Cortex of kidney (tissue), 1 donor: ENCODE data around the gene SPOCK1.

ENCODE experiments used
- DNase-seq: peaks from one replicate; lab custom pipeline; 2025; lab: John Stamatoyannopoulos, UW

The SPOCK1 gene

GRCh38 chr5:137155261-137156000, 343.7 kb downstream of the SPOCK1 start:
- no peak for DNase-seq

GRCh38 chr5:137152616-137153015, 346.5 kb downstream of the SPOCK1 start:
- DNase-seq = no peak

GRCh38 chr5:137148655-137149054, 350.5 kb downstream of the SPOCK1 start:
- DNase-seq = no peak

GRCh38 chr5:137148159-137148558, 351.0 kb downstream of the SPOCK1 start:
- no peak for DNase-seq

GRCh38 chr5:137147346-137147745, 351.8 kb downstream of the SPOCK1 start:
- DNase-seq = no peak

- DNase-seq = no peak
Measured at GRCh38 chr5:137146402-137146890, 352.7 kb downstream of the SPOCK1 start.

- DNase-seq = no peak
Measured at GRCh38 chr5:137145721-137146120, 353.4 kb downstream of the SPOCK1 start.

GRCh38 chr5:137144656-137145055, 354.5 kb downstream of the SPOCK1 start:
- no peak for DNase-seq

GRCh38 chr5:137142764-137143605, 356.1 kb downstream of the SPOCK1 start:
- no peak for DNase-seq

GRCh38 chr5:137142346-137142745, 356.8 kb downstream of the SPOCK1 start:
- no peak for DNase-seq

- DNase-seq = no peak
Measured at GRCh38 chr5:137141779-137142178, 357.3 kb downstream of the SPOCK1 start.

- no peak for DNase-seq
Measured at GRCh38 chr5:137136991-137137632, 362.0 kb downstream of the SPOCK1 start.

- DNase-seq = no peak
Measured at GRCh38 chr5:137134920-137135532, 364.1 kb downstream of the SPOCK1 start.

GRCh38 chr5:137129886-137130680, 369.0 kb downstream of the SPOCK1 start:
- DNase-seq = no peak

GRCh38 chr5:137128012-137128411, 371.1 kb downstream of the SPOCK1 start:
- no peak for DNase-seq

- DNase-seq = no peak
Measured at GRCh38 chr5:137126829-137127228, 372.3 kb downstream of the SPOCK1 start.

- DNase-seq = no peak
Measured at GRCh38 chr5:137122558-137122957, 376.6 kb downstream of the SPOCK1 start.

- DNase-seq = no peak
Measured at GRCh38 chr5:137122075-137122474, 377.1 kb downstream of the SPOCK1 start.

GRCh38 chr5:137119321-137119720, 379.8 kb downstream of the SPOCK1 start:
- DNase-seq = no peak

GRCh38 chr5:137118629-137119028, 380.5 kb downstream of the SPOCK1 start:
- no peak for DNase-seq

- no peak for DNase-seq
Measured at GRCh38 chr5:137115152-137115551, 384.0 kb downstream of the SPOCK1 start.
